Glomerular visceral epithelial cell (primary cell): Measurements from ENCODE around the gene APELA.
"Not testable (repeated sequence)": the region's sequence is repeated elsewhere in the genome, so short reads cannot be mapped to it uniquely, and the experiment has no call there.

ENCODE experiments used
- DNase-seq: peaks from one replicate; pipeline ENCODE4 v3.0.0-alpha.2; 2016; ENCODE audit errors: extremely low spot score

Gene APELA

DNA sequence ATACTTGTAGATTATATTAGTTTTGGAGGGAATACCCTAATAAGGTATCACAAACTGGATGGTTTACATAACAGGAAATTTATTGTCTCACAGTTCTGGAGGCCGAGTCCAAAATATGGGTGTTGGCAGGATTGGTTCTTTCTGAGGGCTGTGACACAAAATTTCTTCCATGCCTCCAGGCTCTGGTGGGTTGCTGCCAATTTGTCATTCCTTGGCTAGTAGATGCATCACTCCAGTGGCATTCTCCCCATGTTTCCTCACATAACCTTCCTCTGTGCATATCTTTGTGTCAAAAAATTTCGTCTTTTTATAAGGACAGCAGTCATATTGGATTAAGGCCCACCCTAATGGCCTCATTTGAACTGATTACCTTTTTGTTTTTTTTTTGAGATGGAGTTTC is 49.3 kb downstream of the APELA start:
- DNase-seq, result no peak

DNA sequence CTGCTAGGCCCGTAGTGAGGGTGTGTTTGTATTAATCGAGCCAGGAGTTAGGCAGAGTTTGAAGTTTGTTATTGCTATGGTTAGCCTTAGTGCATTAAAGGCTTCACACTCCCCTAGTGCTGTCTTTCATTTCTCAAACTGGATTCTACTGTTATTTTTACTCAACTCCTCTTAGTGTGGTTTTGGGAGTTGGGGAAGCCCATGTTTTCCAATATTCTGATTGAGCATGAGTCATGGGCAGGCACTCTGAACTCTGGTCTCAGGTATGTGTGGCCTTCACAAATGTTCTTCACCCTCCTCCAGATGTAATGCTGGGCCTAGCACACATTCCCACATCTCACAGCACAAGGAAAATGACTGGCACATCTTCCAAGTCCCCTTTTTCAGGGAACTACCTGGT is 50.1 kb downstream of the APELA start:
- not testable (repeated sequence) for DNase-seq

DNA sequence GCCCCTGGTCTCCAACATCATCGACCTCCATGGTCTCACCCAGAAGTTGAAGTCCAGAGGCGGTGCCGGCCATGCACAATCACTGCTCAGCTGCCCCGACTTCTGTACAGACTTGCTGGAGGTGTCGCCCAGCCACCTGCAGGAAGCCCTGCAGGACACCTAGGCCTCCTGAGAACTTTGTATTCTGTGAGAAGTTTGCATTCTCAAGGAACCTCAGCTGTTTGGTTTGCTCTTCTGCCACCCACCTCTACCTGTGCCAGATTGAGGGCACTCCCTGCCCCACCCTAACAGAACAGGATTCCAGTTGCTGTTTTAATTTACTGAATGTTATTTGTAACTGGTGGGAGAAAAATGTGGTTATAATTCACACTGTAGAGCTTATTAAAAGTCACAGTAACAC is 53.7 kb downstream of the APELA start:
- DNase-seq, result no peak

DNA sequence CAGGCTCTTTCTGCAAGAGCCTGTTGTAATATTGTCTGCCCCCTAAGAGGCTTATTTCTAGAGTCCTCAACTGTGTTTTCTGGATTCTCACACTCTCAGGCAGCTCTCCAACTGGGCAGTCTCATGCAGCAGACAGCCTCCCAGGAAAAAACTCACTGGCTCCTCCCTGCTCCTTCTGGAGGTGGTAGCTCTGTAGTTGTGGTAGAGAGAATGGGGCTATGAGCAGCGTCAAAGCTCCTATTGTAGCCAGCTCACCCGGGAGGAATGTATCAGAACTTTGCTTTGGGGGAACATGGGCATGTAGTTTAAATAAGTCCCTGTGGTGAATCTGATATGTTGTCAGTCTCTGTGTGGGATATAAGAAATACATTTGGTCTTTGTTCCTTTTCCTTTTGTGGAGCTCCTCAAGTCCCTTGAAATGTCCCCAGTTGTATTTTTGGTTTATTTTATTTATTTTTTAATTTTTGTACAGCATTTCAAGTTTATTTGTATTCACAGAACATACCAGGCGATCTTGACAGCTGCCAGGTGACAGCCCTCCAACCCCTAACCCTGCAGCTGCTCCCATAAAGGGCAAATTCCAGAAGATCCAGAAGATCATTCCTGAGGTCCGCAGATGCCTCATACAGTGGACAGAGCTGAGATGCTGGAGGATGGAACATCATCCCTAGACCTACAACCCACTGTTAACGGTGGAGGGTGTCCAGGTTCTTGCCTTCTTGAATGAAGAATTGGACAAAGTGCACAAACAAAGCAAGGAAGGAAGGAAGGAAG is 54.8 kb downstream of the APELA start:
- DNase-seq, result peak; percentile 4

DNA sequence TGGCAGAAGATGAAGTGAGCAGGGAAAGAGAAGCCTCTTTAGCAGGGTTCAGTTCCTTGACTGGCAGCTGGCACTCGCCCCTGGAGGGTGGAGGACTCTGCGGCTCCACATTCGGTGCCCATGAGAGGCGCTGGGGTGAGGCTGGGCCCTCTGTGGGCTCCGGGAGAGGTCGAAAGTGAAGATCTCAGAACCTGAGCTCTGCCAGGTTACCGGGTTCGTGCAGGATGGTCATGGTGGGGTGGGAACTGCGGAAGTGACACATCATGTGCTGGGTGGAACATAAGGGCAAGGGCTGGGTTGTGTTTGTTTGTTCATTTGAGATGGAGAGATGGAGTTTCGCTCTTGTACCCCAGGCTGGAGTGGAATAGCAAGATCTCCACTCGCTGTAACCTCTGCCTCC is 56.3 kb downstream of the APELA start:
- no peak for DNase-seq

DNA sequence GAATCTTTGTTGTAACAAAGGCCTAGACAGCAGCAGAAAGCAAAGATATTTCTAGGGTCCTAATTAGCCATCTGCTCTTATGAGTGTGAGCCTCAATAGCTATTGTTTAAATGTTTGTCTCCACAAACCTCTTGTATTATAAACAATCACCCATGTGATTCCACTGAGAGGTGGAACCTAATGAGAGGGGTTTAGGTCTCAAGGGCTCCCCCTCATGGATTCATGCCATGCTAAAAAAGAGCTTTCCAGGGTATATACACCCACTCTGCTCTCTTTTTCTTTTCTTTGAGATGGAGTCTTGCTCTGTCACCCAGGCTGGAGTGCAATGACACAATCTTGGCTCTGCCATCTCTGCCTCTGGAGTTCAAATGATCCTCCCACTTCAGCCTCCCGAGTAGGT is 58.4 kb downstream of the APELA start:
- peak; percentile 11 for DNase-seq

DNA sequence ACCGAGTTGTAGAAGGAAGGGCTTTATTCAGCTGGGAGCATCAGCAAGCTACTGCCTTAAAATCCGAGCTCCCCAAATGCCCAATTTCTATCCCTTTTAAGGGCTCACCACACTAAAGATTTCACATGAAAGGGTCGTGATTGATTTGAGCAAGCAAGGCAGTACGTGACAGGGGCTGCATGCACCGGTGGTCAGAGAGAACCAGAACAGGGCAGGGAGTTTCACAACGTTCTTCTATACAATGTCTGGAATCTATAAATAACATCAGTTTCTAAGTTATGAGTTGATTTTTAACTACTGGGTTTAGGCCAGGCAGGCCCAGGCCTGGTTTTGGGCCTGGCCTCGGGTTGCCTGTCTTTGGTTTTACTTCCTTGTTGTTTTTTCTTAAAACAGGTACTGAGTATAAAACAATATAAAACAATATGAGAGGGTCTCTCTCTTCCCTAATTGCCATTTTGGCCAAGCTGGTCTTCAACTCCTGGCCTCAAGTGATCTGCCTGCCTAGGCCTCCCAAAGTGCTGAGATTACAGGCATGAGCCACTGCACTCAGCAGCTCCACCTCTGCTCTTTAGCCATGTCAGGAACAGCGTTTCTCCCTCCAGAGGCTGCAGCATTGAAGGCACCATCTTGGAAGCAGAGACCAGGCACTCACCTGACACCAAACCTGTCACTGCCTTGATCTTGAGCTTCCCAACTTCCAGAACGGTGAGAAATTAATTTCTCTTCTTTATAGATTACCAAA is 59.1 kb downstream of the APELA start:
- not testable (repeated sequence) for DNase-seq

DNA sequence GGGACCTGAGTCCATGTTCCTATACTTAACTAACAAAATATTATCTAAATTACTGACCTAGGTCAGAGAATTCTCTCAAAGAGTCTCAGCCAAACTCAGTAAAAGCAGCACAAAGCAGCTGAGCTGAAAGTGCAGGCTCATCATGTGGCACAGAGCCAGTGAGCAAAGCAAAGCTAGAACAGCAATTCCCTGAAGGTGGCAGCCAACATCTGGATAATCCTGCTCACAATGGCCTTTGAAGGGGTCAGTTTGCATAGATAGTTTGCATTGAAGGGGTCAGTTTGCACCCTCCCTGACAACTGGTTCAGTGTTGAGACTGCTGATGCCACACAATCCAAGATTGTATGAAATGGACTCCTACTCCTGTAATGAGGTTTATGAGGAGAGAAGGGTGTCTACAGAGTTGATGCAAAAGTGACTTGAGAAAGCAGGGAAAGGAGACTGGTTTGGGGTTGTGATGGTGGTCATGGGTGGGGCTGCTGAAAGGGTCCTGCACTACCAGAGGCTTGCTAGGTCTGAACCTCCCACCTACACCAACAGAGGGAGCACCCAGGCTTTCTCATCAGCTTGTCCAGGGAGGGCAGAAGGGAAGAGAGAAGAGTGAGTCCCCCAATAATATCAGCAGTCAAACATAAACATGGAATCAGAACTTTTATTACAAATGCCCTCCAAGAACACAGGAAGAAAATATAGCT is 60.7 kb downstream of the APELA start:
- DNase-seq, result peak; percentile 14

DNA sequence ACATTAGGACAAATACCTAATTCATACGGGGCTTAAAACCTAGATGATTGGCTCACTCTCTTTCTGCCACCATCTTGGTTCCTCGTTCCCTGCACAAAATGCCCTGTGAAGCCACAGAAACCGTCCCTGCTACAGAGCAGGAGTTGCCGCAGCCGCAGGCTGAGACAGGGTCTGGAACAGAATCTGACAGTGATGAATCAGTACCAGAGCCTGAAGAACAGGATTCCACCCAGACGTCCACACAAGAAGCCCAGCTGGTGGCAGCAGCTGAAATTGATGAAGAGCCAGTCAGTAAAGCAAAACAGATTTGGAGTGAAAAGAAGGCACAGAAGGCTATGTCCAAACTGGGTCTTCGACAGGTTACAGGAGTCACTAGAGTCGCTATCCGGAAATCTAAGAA is 66.2 kb downstream of the APELA start:
- DNase-seq, result no peak

DNA sequence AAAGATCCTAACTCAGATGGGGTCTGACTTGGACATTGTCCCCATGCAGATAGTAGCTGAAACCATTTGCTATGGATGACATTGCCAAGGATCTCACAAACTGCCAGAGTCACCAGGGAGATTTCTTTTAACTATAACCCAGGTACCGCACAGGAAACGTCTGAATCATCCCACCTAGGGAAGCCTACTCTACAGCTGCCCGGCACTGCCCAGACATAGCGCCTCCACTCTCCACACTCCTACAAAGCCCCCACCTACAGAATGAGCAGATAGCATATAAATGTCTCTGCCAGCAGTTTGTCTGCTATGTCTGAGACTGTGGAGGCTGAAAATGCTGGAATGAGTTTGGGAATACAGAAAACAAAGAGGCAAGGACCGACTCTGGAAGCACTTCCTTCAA is 68.2 kb downstream of the APELA start:
- no peak for DNase-seq

DNA sequence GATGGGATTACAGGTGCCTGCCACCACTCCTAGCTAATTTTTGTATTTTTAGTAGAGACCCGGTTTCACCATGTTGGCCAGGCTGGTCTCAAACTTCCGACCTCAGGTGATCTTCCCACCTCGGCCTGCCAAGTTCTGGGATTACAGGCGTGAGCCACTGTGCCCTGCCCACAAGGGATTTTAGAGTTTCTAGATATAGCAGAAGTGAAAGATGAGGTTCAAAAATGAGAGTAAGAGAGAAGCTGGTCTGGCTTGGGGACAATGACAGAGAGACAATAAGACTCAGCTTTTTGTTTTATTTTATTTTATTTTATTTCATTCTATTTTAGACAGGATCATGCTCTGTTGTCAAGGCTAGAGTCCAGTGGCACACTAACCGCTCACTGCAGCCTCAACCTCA is 69.8 kb downstream of the APELA start:
- DNase-seq, result no peak
